Occipital lobe (tissue), 2 donors: ENCODE data around the gene FBXL14. TPM values are rescaled to one million over a fixed set of nuclear protein-coding genes. Genes with fewer than 3 reads are reported as not detected.
A peak's percentile ranks its signal among the peaks of the same experiment; 100 is the strongest.

Experiments
- DNase-seq: peaks from one replicate; lab custom pipeline; 2025; lab: John Stamatoyannopoulos, UW
- total RNA-seq: library from RNA; depleted of rRNA; stranded (reverse); fragments of >200 nt; gene quantifications from one replicate; pipeline ENCODE4 v1.2.3, GENCODE V29; 2014

The FBXL14 gene
- total RNA-seq, 1 donor from 2014 or later = 25.3 TPM

GRCh38 chr12:1593174-1594005 lies 991 bp downstream of the FBXL14 start:
- peak; percentile 46 for DNase-seq

- peak; percentile 40 for DNase-seq
Measured at GRCh38 chr12:1592444-1593173, 1.8 kb downstream of the FBXL14 start.

- DNase-seq = no peak
Measured at GRCh38 chr12:1591543-1591942, 2.8 kb downstream of the FBXL14 start.

- DNase-seq = no peak
Measured at GRCh38 chr12:1591034-1591433, 3.3 kb downstream of the FBXL14 start.

- DNase-seq = peak; percentile 26
Measured at GRCh38 chr12:1590221-1590979, 4.0 kb downstream of the FBXL14 start.

- no peak for DNase-seq
Measured at GRCh38 chr12:1588575-1588947, 5.8 kb downstream of the FBXL14 start.

- no peak for DNase-seq
Measured at GRCh38 chr12:1587927-1588574, 6.3 kb downstream of the FBXL14 start.

- no peak for DNase-seq
Measured at GRCh38 chr12:1584326-1584725, 10.1 kb downstream of the FBXL14 start.

GRCh38 chr12:1583421-1584078 lies 10.8 kb downstream of the FBXL14 start:
- DNase-seq = peak; percentile 45

GRCh38 chr12:1582709-1583050 lies 11.7 kb downstream of the FBXL14 start:
- no peak for DNase-seq

GRCh38 chr12:1581973-1582708 lies 12.2 kb downstream of the FBXL14 start:
- DNase-seq = no peak

- no peak for DNase-seq
Measured at GRCh38 chr12:1580526-1580925, 13.9 kb downstream of the FBXL14 start.

GRCh38 chr12:1579651-1580435 lies 14.5 kb downstream of the FBXL14 start:
- no peak for DNase-seq

- no peak for DNase-seq
Measured at GRCh38 chr12:1576410-1577241, 17.8 kb downstream of the FBXL14 start.

- no peak for DNase-seq
Measured at GRCh38 chr12:1575408-1576401, 18.7 kb downstream of the FBXL14 start.

- DNase-seq = no peak
Measured at GRCh38 chr12:1574865-1575259, 19.5 kb downstream of the FBXL14 start.
